Astrocyte (in vitro differentiated cells and primary cell): Measurements from ENCODE around the gene ARHGDIA. TPM values are rescaled to one million over a fixed set of nuclear protein-coding genes. Genes with fewer than 3 reads are reported as not detected.

ENCODE experiments used
- DNase-seq: peaks from one replicate; pipeline ENCODE4 v3.0.0-alpha.2; 2010; ENCODE audit warnings: low read depth
- FAIRE-seq: peaks from 2 replicates; lab custom pipeline; 2011; peaks lifted over from hg19 to GRCh38; lab: Jason Lieb, UNC
- H2AFZ ChIP-seq: 2 replicates; pipeline ENCODE4 v1.6.0; 2012; ENCODE audit warnings: low read depth, low read length, inconsistent platforms
- H3K27ac ChIP-seq: 2 replicates; pipeline ENCODE4 v1.5.1; 2011; ENCODE audit warnings: low read depth, low read length, inconsistent platforms
- H3K27me3 ChIP-seq: 2 replicates; pipeline ENCODE4 v1.6.0; 2011; ENCODE audit warnings: low read length, inconsistent platforms; ENCODE audit not compliant: insufficient read depth
- H3K36me3 ChIP-seq: 2 replicates; pipeline ENCODE4 v1.5.1; 2011; ENCODE audit warnings: low read length, inconsistent platforms; ENCODE audit not compliant: insufficient read depth
- H3K4me1 ChIP-seq: 2 replicates; pipeline ENCODE4 v1.5.1; 2011; ENCODE audit warnings: low read length, inconsistent platforms; ENCODE audit not compliant: insufficient read depth
- H3K4me2 ChIP-seq: 2 replicates; pipeline ENCODE4 v1.6.0; 2012; ENCODE audit warnings: low read length, inconsistent platforms
- H3K4me3 ChIP-seq: 2 replicates; pipeline ENCODE4 v1.5.1; 2011; ENCODE audit warnings: low read depth, mild to moderate bottlenecking, low read length, inconsistent platforms; ENCODE audit not compliant: insufficient read depth
- H3K79me2 ChIP-seq: 2 replicates; pipeline ENCODE4 v1.6.0; 2012; ENCODE audit warnings: mild to moderate bottlenecking, low read length, inconsistent platforms; ENCODE audit not compliant: insufficient read depth
- H3K9ac ChIP-seq: 2 replicates; pipeline ENCODE4 v1.6.0; 2012; ENCODE audit warnings: mild to moderate bottlenecking, low read length, inconsistent platforms
- H3K9me3 ChIP-seq: 2 replicates; pipeline ENCODE4 v1.5.1; 2012; ENCODE audit warnings: low read depth, mild to moderate bottlenecking, low read length, inconsistent platforms; ENCODE audit not compliant: insufficient read depth
- H4K20me1 ChIP-seq: 2 replicates; pipeline ENCODE4 v1.6.0; 2012; ENCODE audit warnings: low read length, inconsistent platforms; ENCODE audit not compliant: insufficient read depth
- H3K27ac Mint-ChIP-seq: one replicate; pipeline ENCODE4 v1.8.0; 2021; ENCODE audit warnings: mild to moderate bottlenecking, mixed read lengths; ENCODE audit not compliant: unreplicated experiment
- H3K27me3 Mint-ChIP-seq: one replicate; pipeline ENCODE4 v1.8.0; 2021; ENCODE audit warnings: low read depth, mixed read lengths; ENCODE audit not compliant: unreplicated experiment
- H3K36me3 Mint-ChIP-seq: one replicate; pipeline ENCODE4 v1.8.0; 2021; ENCODE audit warnings: low read depth, mixed read lengths; ENCODE audit not compliant: unreplicated experiment
- H3K4me1 Mint-ChIP-seq: one replicate; pipeline ENCODE4 v1.8.0; 2021; ENCODE audit warnings: low read depth, mixed read lengths; ENCODE audit not compliant: unreplicated experiment
- H3K4me3 Mint-ChIP-seq: one replicate; pipeline ENCODE4 v1.8.0; 2021; ENCODE audit warnings: mild to moderate bottlenecking, moderate library complexity, mixed read lengths; ENCODE audit not compliant: unreplicated experiment
- H3K9me3 Mint-ChIP-seq: one replicate; pipeline ENCODE4 v1.8.0; 2021; ENCODE audit warnings: mild to moderate bottlenecking, mixed read lengths; ENCODE audit not compliant: unreplicated experiment
- EZH2 ChIP-seq: IDR thresholded peaks from 2 replicates; pipeline ENCODE4 v1.6.1; 2012; ENCODE audit warnings: mild to moderate bottlenecking, low read length, inconsistent platforms; ENCODE audit not compliant: insufficient read depth
- total RNA-seq: library from RNA; stranded (reverse); gene quantifications from 2 replicates; pipeline ENCODE4 v1.2.1, GENCODE V29; 2021
- TF ChIP-seq, protein P1 (sequence below): IDR thresholded peaks from 2 replicates; pipeline ENCODE4 v1.5.1; 2011; ENCODE audit warnings: low read depth, mild to moderate bottlenecking, inconsistent platforms, low read length, moderate library complexity; ENCODE audit not compliant: insufficient read depth

Gene ARHGDIA
- total RNA-seq, 1 donor from 2014 or later: 352 TPM

DNA sequence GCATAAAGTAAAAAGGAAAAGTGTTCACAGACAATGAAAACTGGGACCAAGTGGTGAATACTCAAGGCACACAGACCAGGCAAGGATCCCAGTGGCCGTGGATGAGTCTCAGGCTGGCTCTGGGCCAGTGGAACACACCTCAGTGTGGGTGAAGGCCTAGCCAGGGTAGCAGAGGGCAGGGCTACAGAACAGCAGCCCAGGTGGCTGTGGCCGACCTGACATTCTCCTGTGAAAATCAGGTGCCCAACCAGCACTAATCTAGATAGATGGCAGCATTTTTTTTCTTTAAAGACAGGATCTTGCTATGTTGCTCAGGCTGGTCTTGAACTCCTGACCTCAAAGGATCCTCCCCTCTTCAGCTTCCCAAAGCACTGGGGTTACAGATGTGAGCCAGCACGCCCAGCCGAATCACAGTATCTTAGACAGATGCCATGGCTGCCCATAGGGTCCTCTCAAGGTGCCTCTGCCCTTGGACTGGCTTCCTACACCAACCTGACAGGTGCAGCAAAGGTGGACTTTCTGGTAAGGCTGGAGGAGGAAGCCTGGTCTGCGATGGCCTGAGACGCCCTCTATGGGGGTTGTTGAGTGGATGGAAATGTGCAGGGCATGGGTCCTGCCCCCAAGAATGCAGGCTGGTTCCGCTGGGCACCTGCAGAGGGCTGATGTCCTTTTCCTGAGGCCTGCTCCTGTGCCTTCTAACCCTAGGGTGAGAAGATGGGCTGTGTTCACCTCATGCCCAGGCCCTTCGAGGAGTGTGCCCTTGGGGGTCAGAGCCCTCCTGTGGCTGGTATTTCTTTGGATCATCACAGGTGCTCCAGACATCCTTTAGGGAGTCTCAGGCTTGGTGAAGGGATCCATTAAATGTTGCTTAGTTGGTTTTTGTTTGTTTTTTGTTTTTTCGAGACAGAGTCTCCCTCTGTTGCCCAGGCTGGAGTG is 7.0 kb downstream of the ARHGDIA start:
- H3K9me3 ChIP-seq: no peaks in the 10 kb centered on the region
- H3K27ac Mint-ChIP-seq: peak overlapping the region; percentile 48
- FAIRE-seq (no peak), DNase-seq (no peak)
- no peaks in the 10 kb centered on the region for H3K27me3 ChIP-seq
- peak overlapping the region; percentile 33 for H3K9ac ChIP-seq
- no peaks in the 10 kb centered on the region for H3K27me3 Mint-ChIP-seq
- peaks cover 7% of the 10 kb centered on the region for H3K36me3 Mint-ChIP-seq
- H3K27ac ChIP-seq: no peak overlapping the region
- peak overlapping the region; percentile 87 for H3K4me3 Mint-ChIP-seq
- no peak overlapping the region for H3K4me3 ChIP-seq
- no peak for TF ChIP-seq EZH2
- TF ChIP-seq, protein P1, sequence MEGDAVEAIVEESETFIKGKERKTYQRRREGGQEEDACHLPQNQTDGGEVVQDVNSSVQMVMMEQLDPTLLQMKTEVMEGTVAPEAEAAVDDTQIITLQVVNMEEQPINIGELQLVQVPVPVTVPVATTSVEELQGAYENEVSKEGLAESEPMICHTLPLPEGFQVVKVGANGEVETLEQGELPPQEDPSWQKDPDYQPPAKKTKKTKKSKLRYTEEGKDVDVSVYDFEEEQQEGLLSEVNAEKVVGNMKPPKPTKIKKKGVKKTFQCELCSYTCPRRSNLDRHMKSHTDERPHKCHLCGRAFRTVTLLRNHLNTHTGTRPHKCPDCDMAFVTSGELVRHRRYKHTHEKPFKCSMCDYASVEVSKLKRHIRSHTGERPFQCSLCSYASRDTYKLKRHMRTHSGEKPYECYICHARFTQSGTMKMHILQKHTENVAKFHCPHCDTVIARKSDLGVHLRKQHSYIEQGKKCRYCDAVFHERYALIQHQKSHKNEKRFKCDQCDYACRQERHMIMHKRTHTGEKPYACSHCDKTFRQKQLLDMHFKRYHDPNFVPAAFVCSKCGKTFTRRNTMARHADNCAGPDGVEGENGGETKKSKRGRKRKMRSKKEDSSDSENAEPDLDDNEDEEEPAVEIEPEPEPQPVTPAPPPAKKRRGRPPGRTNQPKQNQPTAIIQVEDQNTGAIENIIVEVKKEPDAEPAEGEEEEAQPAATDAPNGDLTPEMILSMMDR: no peak
- peak overlapping the region; percentile 40 for H3K4me2 ChIP-seq
- peaks cover 65% of the 10 kb centered on the region for H4K20me1 ChIP-seq
- peaks cover 75% of the 10 kb centered on the region for H3K79me2 ChIP-seq
- H3K9me3 Mint-ChIP-seq: no peaks in the 10 kb centered on the region
- H3K4me1 Mint-ChIP-seq: peaks cover 27% of the 10 kb centered on the region
- H3K4me1 ChIP-seq: peaks cover 30% of the 10 kb centered on the region
- H2AFZ ChIP-seq: no peak overlapping the region
- peaks cover 2% of the 10 kb centered on the region for H3K36me3 ChIP-seq

DNA sequence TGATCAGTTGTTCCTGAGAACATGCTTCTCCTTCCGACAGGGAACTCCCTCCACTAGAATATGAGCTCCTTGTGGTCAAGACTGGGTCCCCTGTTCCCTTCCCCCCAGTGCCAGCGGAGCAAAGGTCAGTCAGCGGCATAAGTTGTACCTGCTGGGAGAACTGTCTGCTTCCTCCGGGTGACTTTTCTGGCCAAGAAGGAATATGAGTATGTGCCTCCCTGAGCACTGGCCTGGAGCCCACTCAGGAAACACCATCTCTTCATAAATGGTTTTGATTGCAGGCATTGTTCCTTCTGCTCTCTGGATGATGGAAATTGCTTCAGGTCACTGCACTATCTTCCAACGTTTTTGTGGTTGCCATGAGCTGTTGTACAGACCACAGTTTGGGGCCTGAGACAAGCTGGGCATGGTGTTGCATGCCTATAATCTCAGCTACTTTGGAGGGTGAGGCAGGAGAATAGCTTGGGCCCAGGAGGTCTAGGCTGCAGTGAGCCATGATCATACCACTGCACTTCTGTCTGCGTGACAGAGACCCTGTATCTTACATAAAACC is 7.9 kb downstream of the ARHGDIA start:
- Histone ChIP-seq H3K79me2 (peaks cover 80% of the 10 kb centered on the region), H2AFZ (no peak overlapping the region), H4K20me1 (peaks cover 66% of the 10 kb centered on the region), H3K36me3 (peaks cover 5% of the 10 kb centered on the region), H3K9me3 (no peaks in the 10 kb centered on the region), H3K27ac (no peak overlapping the region), H3K4me2 (peak overlapping the region; percentile 40), H3K9ac (peak overlapping the region; percentile 33), H3K4me1 (peaks cover 32% of the 10 kb centered on the region), H3K27me3 (no peaks in the 10 kb centered on the region), H3K4me3 (no peak overlapping the region)
- Mint-ChIP-seq H3K27me3 (no peaks in the 10 kb centered on the region), H3K4me3 (peak overlapping the region; percentile 87), H3K4me1 (peaks cover 28% of the 10 kb centered on the region), H3K36me3 (peaks cover 7% of the 10 kb centered on the region), H3K27ac (peak overlapping the region; percentile 78), H3K9me3 (no peaks in the 10 kb centered on the region)
- FAIRE-seq (no peak), DNase-seq (no peak)
- TF ChIP-seq EZH2: no peak

DNA sequence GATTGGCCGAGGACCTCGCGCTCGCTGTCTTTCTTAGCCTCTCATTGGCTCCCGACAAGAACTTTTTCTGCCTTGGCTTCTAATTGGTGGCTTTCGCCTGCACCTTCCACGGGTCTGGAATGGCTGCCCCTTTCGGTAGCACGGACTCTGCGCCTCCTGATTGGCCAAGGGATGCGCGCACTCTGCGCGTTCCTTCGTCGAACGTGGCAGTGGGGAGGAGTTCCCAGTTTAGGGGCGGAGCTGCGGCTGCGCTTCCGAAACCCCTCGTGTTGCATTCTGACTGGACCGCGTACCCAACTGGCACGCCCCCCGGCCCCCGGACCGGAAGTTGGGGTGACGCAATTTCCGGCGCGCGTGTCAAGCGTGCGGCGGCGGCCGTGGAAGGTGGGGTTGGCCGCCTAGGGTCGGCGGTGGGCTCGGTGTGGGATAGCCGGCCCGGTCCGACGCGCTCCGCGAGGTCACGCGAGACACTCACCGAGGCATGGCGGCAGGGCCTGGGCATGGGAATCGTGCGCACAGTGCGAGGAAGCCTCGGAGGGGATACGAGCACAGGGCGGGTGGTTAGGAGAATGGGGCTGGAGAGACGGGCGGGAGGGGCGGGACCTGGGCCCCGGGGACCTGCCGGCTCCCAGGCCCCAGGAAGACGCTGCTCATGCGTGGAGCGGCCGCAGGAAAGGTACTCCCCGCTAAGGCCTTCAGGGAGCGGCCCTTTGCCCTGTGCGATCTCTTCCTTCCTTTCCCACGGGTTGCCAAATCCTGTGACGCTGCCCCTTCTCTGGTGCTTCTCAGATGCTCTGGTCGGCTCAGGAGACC is 10.2 kb downstream of the ARHGDIA start:
- Mint-ChIP-seq H3K9me3 (no peaks in the 10 kb centered on the region), H3K27ac (peak overlapping the region; percentile 99), H3K4me1 (peaks cover 33% of the 10 kb centered on the region), H3K27me3 (no peaks in the 10 kb centered on the region), H3K36me3 (peaks cover 11% of the 10 kb centered on the region), H3K4me3 (peak overlapping the region; percentile 93)
- peaks cover 66% of the 10 kb centered on the region for H4K20me1 ChIP-seq
- TF ChIP-seq, protein P1: no peak
- peak; percentile 100 for TF ChIP-seq EZH2
- peak overlapping the region; percentile 97 for H3K27ac ChIP-seq
- no peaks in the 10 kb centered on the region for H3K9me3 ChIP-seq
- peaks cover 88% of the 10 kb centered on the region for H3K79me2 ChIP-seq
- H3K4me3 ChIP-seq: peak overlapping the region; percentile 94
- H2AFZ ChIP-seq: peak overlapping the region; percentile 63
- H3K4me1 ChIP-seq: peaks cover 31% of the 10 kb centered on the region
- peaks cover 13% of the 10 kb centered on the region for H3K36me3 ChIP-seq
- peak; percentile 81 for FAIRE-seq
- no peaks in the 10 kb centered on the region for H3K27me3 ChIP-seq
- peak overlapping the region; percentile 97 for H3K9ac ChIP-seq
- H3K4me2 ChIP-seq: peak overlapping the region; percentile 96
- DNase-seq: peak; percentile 100
